Nephron (organoid): ENCODE results near the gene ARHGAP6.

Experiments used
- H3K27ac Mint-ChIP-seq, 3 experiments: 2 replicates each; pipeline ENCODE4 v1.8.0; 2020; ENCODE audit warnings: mixed read lengths in 3 of 3, mild to moderate bottlenecking in 2 of 3, moderate library complexity in 1 of 3
- H3K27me3 Mint-ChIP-seq: 2 replicates; pipeline ENCODE4 v1.8.0; 2021; ENCODE audit warnings: low read depth, mild to moderate bottlenecking, moderate library complexity, mixed read lengths
- H3K36me3 Mint-ChIP-seq: 2 replicates; pipeline ENCODE4 v1.8.0; 2020; ENCODE audit warnings: low read depth, mixed read lengths
- H3K4me1 Mint-ChIP-seq: 2 replicates; pipeline ENCODE4 v1.8.0; 2020; ENCODE audit warnings: mixed read lengths
- H3K4me3 Mint-ChIP-seq, 3 experiments: 2 replicates each; pipeline ENCODE4 v1.8.0; 2020; ENCODE audit warnings: mild to moderate bottlenecking in 3 of 3, mixed read lengths in 3 of 3, moderate library complexity in 2 of 3
- H3K9me3 Mint-ChIP-seq: 2 replicates; pipeline ENCODE4 v1.8.0; 2020; ENCODE audit warnings: mixed read lengths
- TF ChIP-seq, protein P1 (sequence below), 3 experiments: fragments of 200-600 bp; sonication (generic); IDR thresholded peaks; one replicate each; pipeline ENCODE4 v1.5.0; 2021; ENCODE audit warnings: antibody characterized with exemption in 3 of 3; ENCODE audit not compliant: unreplicated experiment in 3 of 3

Gene ARHGAP6

GRCh38 chrX:11670316-11670715 is 4.6 kb upstream of the ARHGAP6 start:
- H3K4me1 Mint-ChIP-seq: peaks cover 10% of the 10 kb centered on the region
- TF ChIP-seq, protein P1, sequence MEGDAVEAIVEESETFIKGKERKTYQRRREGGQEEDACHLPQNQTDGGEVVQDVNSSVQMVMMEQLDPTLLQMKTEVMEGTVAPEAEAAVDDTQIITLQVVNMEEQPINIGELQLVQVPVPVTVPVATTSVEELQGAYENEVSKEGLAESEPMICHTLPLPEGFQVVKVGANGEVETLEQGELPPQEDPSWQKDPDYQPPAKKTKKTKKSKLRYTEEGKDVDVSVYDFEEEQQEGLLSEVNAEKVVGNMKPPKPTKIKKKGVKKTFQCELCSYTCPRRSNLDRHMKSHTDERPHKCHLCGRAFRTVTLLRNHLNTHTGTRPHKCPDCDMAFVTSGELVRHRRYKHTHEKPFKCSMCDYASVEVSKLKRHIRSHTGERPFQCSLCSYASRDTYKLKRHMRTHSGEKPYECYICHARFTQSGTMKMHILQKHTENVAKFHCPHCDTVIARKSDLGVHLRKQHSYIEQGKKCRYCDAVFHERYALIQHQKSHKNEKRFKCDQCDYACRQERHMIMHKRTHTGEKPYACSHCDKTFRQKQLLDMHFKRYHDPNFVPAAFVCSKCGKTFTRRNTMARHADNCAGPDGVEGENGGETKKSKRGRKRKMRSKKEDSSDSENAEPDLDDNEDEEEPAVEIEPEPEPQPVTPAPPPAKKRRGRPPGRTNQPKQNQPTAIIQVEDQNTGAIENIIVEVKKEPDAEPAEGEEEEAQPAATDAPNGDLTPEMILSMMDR (IDR thresholded peaks at IDR 0.05; ENCODE audit: unreplicated experiment in 3 of 3): no peak
- H3K27me3 Mint-ChIP-seq: peaks cover 6% of the 10 kb centered on the region
- H3K9me3 Mint-ChIP-seq: peaks cover 8% of the 10 kb centered on the region
- no peak overlapping the region for H3K4me3 Mint-ChIP-seq
- H3K27ac Mint-ChIP-seq: no peak overlapping the region
- H3K36me3 Mint-ChIP-seq: peaks cover 2% of the 10 kb centered on the region

DNA sequence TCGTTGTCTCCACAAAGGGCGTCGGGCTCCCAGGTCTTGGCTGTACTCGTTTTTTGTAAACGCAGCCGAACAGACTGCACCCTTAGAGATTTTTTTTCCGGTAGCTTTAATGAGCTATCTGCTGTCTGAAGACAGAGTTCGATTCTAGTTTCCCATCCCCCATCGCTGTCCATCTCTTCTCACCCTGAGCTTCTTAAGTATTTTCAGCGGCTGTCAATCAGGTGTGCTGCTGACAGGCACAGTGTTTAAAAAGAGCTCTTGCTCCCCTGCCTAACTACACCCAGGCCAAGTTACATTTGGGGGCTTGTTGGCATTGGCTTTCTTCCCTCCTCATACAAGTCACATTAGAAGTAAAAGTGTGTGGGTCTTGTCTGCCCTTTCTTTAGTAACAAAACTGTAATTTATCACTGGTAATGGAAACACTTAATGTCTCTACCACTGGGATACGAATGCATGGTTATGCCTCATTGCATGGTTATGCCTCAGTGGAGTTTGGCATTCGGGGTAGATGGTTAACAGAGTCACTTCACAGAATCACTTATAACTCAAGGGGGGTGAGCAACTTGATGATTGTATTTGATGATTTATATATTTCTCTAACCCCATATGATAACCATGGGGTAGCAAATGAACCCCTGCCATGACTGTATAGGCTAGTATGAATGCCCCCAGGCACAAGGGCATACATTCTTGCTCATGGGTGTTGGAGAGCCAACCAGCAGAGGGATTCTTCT is 1.4 kb upstream of the ARHGAP6 start:
- H3K9me3 Mint-ChIP-seq: peaks cover 8% of the 10 kb centered on the region
- H3K27me3 Mint-ChIP-seq: peaks cover 15% of the 10 kb centered on the region
- H3K36me3 Mint-ChIP-seq: no peaks in the 10 kb centered on the region
- TF ChIP-seq, protein P1 (IDR thresholded peaks at IDR 0.05; ENCODE audit: unreplicated experiment in 3 of 3): no peak
- H3K4me1 Mint-ChIP-seq: peaks cover 24% of the 10 kb centered on the region
- peak overlapping the region; percentile 89 to 94 (median 91) for H3K4me3 Mint-ChIP-seq
- H3K27ac Mint-ChIP-seq: peak overlapping the region; percentile 17 to 87 (median 60)

GRCh38 chrX:11666164-11666563 is 444 bp upstream of the ARHGAP6 start:
- Mint-ChIP-seq H3K4me1 (peaks cover 28% of the 10 kb centered on the region), H3K9me3 (peaks cover 8% of the 10 kb centered on the region), H3K27me3 (peaks cover 20% of the 10 kb centered on the region), H3K4me3 (peak overlapping the region; percentile 89 to 94 (median 91)), H3K36me3 (no peaks in the 10 kb centered on the region), H3K27ac (peak overlapping the region; percentile 17 to 87 (median 78))
- TF ChIP-seq, protein P1 (IDR thresholded peaks at IDR 0.05; ENCODE audit: unreplicated experiment in 3 of 3): no peak

GRCh38 chrX:11664211-11665167 is 1.2 kb downstream of the ARHGAP6 start:
- Mint-ChIP-seq H3K4me3 (peak overlapping the region; percentile 89 to 94 (median 91)), H3K36me3 (peaks cover 3% of the 10 kb centered on the region), H3K27me3 (peaks cover 20% of the 10 kb centered on the region), H3K27ac (peak overlapping the region; percentile 11 to 43 (median 23)), H3K9me3 (peaks cover 12% of the 10 kb centered on the region), H3K4me1 (peaks cover 29% of the 10 kb centered on the region)
- TF ChIP-seq, protein P1 (IDR thresholded peaks at IDR 0.05; ENCODE audit: unreplicated experiment in 3 of 3): no peak

DNA sequence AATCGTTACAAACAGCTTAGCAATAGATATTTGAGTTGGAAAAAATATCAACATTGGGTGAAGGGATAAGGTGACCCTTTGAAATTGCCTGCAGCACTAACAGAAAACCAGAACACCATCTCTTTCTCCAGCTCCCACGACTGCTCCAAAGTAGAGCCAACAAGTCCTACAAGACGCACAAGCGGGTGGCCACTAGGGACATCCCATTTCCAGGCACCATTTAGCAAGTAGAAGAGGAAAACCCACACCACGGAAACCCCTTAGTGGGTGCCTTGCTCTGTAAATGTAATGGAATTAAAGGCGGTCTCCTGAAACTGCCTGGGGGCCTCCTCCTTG is 1.9 kb downstream of the ARHGAP6 start:
- TF ChIP-seq, protein P1 (IDR thresholded peaks at IDR 0.05; ENCODE audit: unreplicated experiment in 3 of 3): no peak

More for the DNA sequence above, 1.9 kb downstream of the ARHGAP6 start:
- Mint-ChIP-seq H3K9me3 (peaks cover 12% of the 10 kb centered on the region), H3K36me3 (peaks cover 3% of the 10 kb centered on the region), H3K27me3 (peaks cover 20% of the 10 kb centered on the region), H3K4me3 (peak overlapping the region; percentile 89 to 94 (median 91)), H3K27ac (peak overlapping the region; percentile 11 to 43 (median 23)), H3K4me1 (peaks cover 29% of the 10 kb centered on the region)
